Transverse colon (tissue), 4 donors: ENCODE measurements around the gene GMDS. TPM values are rescaled to one million over a fixed set of nuclear protein-coding genes. Genes with fewer than 3 reads are reported as not detected.

Experiments
- DNase-seq: peaks from one replicate; pipeline ENCODE4 v3.0.0-alpha.2; 2019
- H3K27ac ChIP-seq, 4 donors: fragments of 200-600 bp; sonication (generic); 2 replicates each; pipeline ENCODE4 v1.5.1; 2016 to 2018; ENCODE audit warnings: inconsistent platforms in 4 of 4
- H3K27me3 ChIP-seq: fragments of 200-600 bp; sonication (generic); 2 replicates; pipeline ENCODE4 v1.5.1; 2017; ENCODE audit warnings: inconsistent platforms
- H3K36me3 ChIP-seq, 4 donors: fragments of 200-600 bp; sonication (generic); 2 replicates each; pipeline ENCODE4 v1.5.1; 2017 to 2019; ENCODE audit warnings: inconsistent platforms in 4 of 4
- H3K4me1 ChIP-seq, 4 donors: fragments of 200-600 bp; sonication (generic); 2 replicates each; pipeline ENCODE4 v1.5.1; 2017 to 2020; ENCODE audit warnings: inconsistent platforms in 4 of 4
- H3K4me3 ChIP-seq, 4 donors: fragments of 200-600 bp; sonication (generic); 1 replicate in 1 of 4; 2 replicates in 3 of 4; pipeline versions ENCODE4 v1.5.1 to v1.6.1; 2017 to 2019; ENCODE audit warnings: inconsistent platforms in 4 of 4
- H3K9me3 ChIP-seq, 2 donors: fragments of 200-600 bp; sonication (generic); 2 replicates each; pipeline ENCODE4 v1.5.1; 2017 to 2019; ENCODE audit warnings: inconsistent platforms in 2 of 2
- EP300 ChIP-seq: sonication (generic); formaldehyde crosslinking; IDR thresholded peaks from one replicate; pipeline ENCODE4 v1.6.1; 2017; ENCODE audit warnings: antibody characterized with exemption, low read depth
- POLR2A ChIP-seq: fragments of 450-650 bp; IDR thresholded peaks from one replicate; pipeline ENCODE4 v1.6.1; 2016; ENCODE audit warnings: antibody characterized with exemption, mild to moderate bottlenecking, moderate library complexity
- POLR2AphosphoS5 ChIP-seq, 3 donors: sonication (generic); formaldehyde crosslinking; IDR thresholded peaks; one replicate each; pipeline ENCODE4 v1.6.1; 2016; ENCODE audit warnings: antibody characterized with exemption in 3 of 3
- WGBS, 2 donors: methylation state at CpG; one replicate each; pipeline ENCODE4 v1.1.5; 2018; ENCODE audit warnings: low coverage in 1 of 2; 5-methylcytosine and 5-hydroxymethylcytosine counted together
- in situ Hi-C, 4 donors: fragments of 200-750 bp; cut with MboI; loops; one replicate each; pipeline versions ENCODE4 v1.15.0 to v1.15.1; 2017; ENCODE audit warnings: low sequenced_read_pairs in 3 of 4, low pct_ligation_motif_present in 1 of 4, low pct_unique_long_range_greater_than_20kb in 1 of 4
- intact Hi-C: fragments of 100-400 bp; cut with DNase I; formaldehyde crosslinking; loops from one replicate; pipeline ENCODE4 v1.15.1; 2023; ENCODE audit warnings: low total_unique reads
- total RNA-seq, 4 donors: library from RNA; depleted of rRNA; stranded (reverse); fragments of >200 nt; gene quantifications; one replicate each; pipeline ENCODE4 v1.1.0, GENCODE V29; 2016
- TF ChIP-seq, protein P1 (sequence below), 5 experiments: fragments of 200-600 bp in 3 of 5; fragments of 450-650 bp in 2 of 5; sonication (generic) in 3 of 5; IDR thresholded peaks; 1 replicate in 2 of 5; 2 replicates in 3 of 5; pipeline ENCODE4 v1.5.1; 2016 to 2017; ENCODE audit warnings: antibody characterized with exemption in 5 of 5, inconsistent platforms in 3 of 5, mild to moderate bottlenecking in 2 of 5, moderate library complexity in 1 of 5

GMDS gene
- total RNA-seq, 4 donors from 2014 or later = 66.2 to 546 (median 102) TPM

DNA sequence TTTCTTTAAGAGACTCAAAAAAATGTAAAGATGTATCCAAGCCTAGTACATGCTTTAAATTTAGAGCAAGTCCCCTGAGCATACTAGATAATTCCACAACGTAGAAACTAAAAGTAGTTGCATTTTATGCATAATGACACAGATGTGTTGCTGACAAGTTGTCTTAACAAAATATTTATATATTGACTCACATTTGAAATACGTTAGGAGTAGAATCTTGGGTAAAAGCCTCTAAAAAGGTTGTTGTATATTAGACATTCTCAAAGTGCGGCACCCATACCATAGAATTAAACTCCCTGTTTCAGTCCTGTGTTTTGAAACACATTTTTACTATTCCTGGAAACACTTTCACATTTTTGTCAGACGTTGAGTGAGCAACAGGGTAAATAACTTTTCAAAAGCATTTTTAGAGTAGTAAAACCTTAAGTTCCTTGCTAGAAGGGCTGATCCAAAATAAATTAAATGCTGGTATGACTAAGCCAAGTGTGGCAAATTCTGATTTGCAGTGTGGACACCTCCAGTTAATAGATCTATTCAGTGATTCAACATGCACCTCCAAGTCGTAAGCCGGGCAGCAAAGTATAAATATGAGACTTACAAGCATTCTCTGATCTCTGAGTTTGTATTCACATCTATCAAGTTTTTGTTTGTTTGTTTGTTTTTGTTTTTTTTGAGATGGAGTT, 97.5 kb downstream of the GMDS start:
- no peak overlapping the region for H3K4me3 ChIP-seq
- in situ Hi-C loops (no loop called here), intact Hi-C loops (no loop called here)
- H3K36me3 ChIP-seq = no peaks in the 10 kb centered on the region
- no peaks in the 10 kb centered on the region for H3K9me3 ChIP-seq
- no peak overlapping the region for H3K27ac ChIP-seq
- TF ChIP-seq, protein P1, sequence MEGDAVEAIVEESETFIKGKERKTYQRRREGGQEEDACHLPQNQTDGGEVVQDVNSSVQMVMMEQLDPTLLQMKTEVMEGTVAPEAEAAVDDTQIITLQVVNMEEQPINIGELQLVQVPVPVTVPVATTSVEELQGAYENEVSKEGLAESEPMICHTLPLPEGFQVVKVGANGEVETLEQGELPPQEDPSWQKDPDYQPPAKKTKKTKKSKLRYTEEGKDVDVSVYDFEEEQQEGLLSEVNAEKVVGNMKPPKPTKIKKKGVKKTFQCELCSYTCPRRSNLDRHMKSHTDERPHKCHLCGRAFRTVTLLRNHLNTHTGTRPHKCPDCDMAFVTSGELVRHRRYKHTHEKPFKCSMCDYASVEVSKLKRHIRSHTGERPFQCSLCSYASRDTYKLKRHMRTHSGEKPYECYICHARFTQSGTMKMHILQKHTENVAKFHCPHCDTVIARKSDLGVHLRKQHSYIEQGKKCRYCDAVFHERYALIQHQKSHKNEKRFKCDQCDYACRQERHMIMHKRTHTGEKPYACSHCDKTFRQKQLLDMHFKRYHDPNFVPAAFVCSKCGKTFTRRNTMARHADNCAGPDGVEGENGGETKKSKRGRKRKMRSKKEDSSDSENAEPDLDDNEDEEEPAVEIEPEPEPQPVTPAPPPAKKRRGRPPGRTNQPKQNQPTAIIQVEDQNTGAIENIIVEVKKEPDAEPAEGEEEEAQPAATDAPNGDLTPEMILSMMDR (IDR thresholded peaks at IDR 0.05) = no peak
- TF ChIP-seq POLR2AphosphoS5 (IDR thresholded peaks at IDR 0.05) (no peak), EP300 (no peak), POLR2A (no peak)
- DNase-seq = no peak
- H3K27me3 ChIP-seq = no peaks in the 10 kb centered on the region
- H3K4me1 ChIP-seq = peaks cover 0 to 7% (median 3%) of the 10 kb centered on the region in 4 donors
- 81 to 83% methylated on average over 6 of the region's 6 CpGs for WGBS, 2 donors

DNA sequence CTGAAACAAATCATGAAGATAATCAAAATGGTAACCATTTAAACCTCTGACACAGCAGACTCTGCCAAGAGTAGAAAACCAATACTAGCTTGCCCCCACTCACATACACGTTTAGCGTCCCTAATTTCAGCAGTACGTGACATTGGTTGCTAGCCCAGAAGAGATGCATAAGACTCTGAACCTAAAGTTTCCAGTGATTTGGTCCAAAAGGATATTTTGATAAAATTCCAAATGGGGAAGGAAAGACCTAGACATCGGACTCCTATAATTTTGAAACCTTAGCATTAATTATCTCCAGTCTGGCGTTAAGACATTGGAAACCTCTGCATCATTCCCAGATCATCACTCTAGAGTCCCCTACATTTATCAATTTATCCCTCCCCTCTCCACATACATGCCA, 98.1 kb downstream of the GMDS start:
- Histone ChIP-seq H3K36me3 (no peaks in the 10 kb centered on the region), H3K4me1 (peaks cover 0 to 9% (median 4%) of the 10 kb centered on the region in 4 donors), H3K9me3 (no peaks in the 10 kb centered on the region), H3K27ac (no peak overlapping the region), H3K27me3 (no peaks in the 10 kb centered on the region), H3K4me3 (no peak overlapping the region)
- 94 to 95% methylated on average over 5 of the region's 5 CpGs for WGBS, 2 donors
- intact Hi-C loops = no loop called here
- DNase-seq = no peak
- in situ Hi-C loops = no loop called here
- no peak for TF ChIP-seq EP300

DNA sequence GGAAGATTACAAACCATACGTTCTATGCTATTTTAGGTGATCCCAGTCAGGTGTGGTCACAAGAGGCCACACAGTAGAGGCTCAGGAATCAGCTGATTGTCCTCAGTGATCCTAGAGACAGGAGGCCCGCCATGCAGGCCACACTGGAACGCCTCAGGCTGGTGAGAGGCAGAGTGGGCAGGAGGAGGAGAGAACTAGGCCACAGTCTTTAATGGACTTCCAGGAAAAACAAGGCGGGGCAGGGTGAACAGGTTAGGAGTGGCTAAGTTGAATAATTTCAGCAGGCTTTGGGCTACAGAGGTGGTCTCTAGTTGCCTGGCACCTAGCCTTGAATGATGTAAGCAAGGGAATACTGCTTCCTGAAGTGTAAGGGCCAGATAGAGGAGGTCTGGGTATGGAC, 101.2 kb downstream of the GMDS start:
- no peaks in the 10 kb centered on the region for H3K9me3 ChIP-seq
- H3K27ac ChIP-seq = no peak overlapping the region
- DNase-seq = no peak
- intact Hi-C loops = no loop called here
- WGBS, 2 donors = 67 to 92% methylated on average over 2 to 4 of the region's 4 CpGs
- in situ Hi-C loops = no loop called here
- H3K36me3 ChIP-seq = no peaks in the 10 kb centered on the region
- H3K27me3 ChIP-seq = no peaks in the 10 kb centered on the region
- H3K4me3 ChIP-seq = no peak overlapping the region
- peaks cover 0 to 14% (median 4%) of the 10 kb centered on the region in 4 donors for H3K4me1 ChIP-seq
- TF ChIP-seq POLR2A (no peak), POLR2AphosphoS5 (IDR thresholded peaks at IDR 0.05) (no peak), EP300 (no peak)
- TF ChIP-seq, protein P1 (IDR thresholded peaks at IDR 0.05) = no peak

DNA sequence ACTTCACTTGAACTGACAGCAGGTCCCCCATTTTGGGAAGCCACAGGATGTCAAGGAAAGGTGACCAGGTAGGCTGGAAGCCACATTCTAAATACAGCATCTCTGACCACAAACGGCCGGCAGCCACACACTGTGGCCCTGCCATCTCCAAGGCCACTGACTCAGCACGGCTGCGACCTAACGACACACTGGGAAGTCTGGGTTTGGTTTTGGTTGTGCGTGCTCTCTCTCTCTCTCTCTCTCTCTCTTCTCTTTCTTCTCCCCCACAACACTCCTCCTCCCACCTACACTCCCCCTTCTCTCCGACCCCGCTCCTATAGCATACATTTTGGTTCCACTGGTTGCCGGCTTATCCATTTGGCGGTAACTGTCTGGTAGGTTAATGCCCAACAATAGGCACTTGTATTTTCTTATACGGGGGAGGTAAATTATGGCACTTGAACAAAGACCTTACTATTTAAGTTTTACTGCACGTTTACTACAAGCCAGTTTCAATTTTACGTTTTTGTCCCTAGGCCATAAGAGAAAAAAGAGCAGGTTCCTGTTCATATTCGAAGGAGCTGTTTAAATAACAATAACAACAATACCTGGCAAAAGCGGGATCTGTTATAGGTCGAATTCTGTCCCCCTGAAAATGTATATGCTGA, 103.6 kb downstream of the GMDS start:
- TF ChIP-seq POLR2A (no peak), EP300 (no peak), POLR2AphosphoS5 (IDR thresholded peaks at IDR 0.05) (no peak)
- TF ChIP-seq, protein P1 (IDR thresholded peaks at IDR 0.05) = no peak
- in situ Hi-C loops (no loop called here), intact Hi-C loops (no loop called here)
- no peak for DNase-seq
- Histone ChIP-seq H3K4me1 (peaks cover 0 to 14% (median 4%) of the 10 kb centered on the region in 4 donors), H3K4me3 (no peak overlapping the region), H3K27ac (no peak overlapping the region), H3K36me3 (no peaks in the 10 kb centered on the region), H3K9me3 (no peaks in the 10 kb centered on the region), H3K27me3 (no peaks in the 10 kb centered on the region)
- 47 to 53% methylated on average over 8 to 16 of the region's 16 CpGs for WGBS, 2 donors
